DND-41 (cell line): ENCODE results near the gene CTBP1.

Source experiments
- ATAC-seq: fragments of 200-7000 bp; cut with Tn5 transposase; 3 replicates; pipeline ENCODE4 v1.9.1; 2021; ENCODE audit warnings: low read depth; ENCODE audit not compliant: insufficient read depth
- DNase-seq: peaks from one replicate; pipeline ENCODE4 v3.0.0-alpha.2; 2020
- H2AFZ ChIP-seq: 2 replicates; pipeline ENCODE4 v1.6.0; 2012; ENCODE audit warnings: low read depth, low read length
- H3K27ac ChIP-seq: 2 replicates; pipeline ENCODE4 v1.5.1; 2012; ENCODE audit warnings: low read length, inconsistent platforms
- H3K27me3 ChIP-seq: fragments of 200-600 bp; sonication (generic); 2 replicates; pipeline ENCODE4 v1.6.0; 2012; ENCODE audit warnings: low read length, mild to moderate bottlenecking, inconsistent platforms; ENCODE audit not compliant: insufficient read depth, poor library complexity
- H3K36me3 ChIP-seq: 2 replicates; pipeline ENCODE4 v1.5.1; 2012; ENCODE audit warnings: low read length, inconsistent platforms; ENCODE audit not compliant: insufficient read depth
- H3K4me1 ChIP-seq: 2 replicates; pipeline ENCODE4 v1.5.1; 2012; ENCODE audit warnings: mild to moderate bottlenecking, low read length; ENCODE audit not compliant: insufficient read depth
- H3K4me2 ChIP-seq: 2 replicates; pipeline ENCODE4 v1.6.0; 2012; ENCODE audit warnings: mild to moderate bottlenecking, moderate library complexity, low read length, inconsistent platforms; ENCODE audit not compliant: insufficient read depth
- H3K4me3 ChIP-seq, 2 experiments: fragments of 200-600 bp in 1 of 2; shearing (Covaris generic) in 1 of 2; 2 replicates each; pipeline ENCODE4 v1.5.1; 2012 to 2016; ENCODE audit warnings: inconsistent platforms in 2 of 2, low read length in 2 of 2, mild to moderate bottlenecking in 2 of 2, low read depth in 1 of 2, moderate library complexity in 1 of 2
- H3K79me2 ChIP-seq: 2 replicates; pipeline ENCODE4 v1.6.0; 2012; ENCODE audit warnings: low read length, inconsistent platforms; ENCODE audit not compliant: insufficient read depth
- H3K9ac ChIP-seq: 2 replicates; pipeline ENCODE4 v1.6.0; 2012; ENCODE audit warnings: low read depth, mild to moderate bottlenecking, inconsistent platforms, low read length, moderate library complexity
- H3K9me3 ChIP-seq: 2 replicates; pipeline ENCODE4 v1.5.1; 2012; ENCODE audit warnings: low read length, moderate library complexity, mild to moderate bottlenecking, inconsistent platforms; ENCODE audit not compliant: insufficient read depth, severe bottlenecking
- H4K20me1 ChIP-seq: 2 replicates; pipeline ENCODE4 v1.6.0; 2012; ENCODE audit warnings: low read length; ENCODE audit not compliant: insufficient read depth
- CTCF ChIP-seq: IDR thresholded peaks from 2 replicates; pipeline ENCODE4 v1.5.1; 2012; ENCODE audit warnings: borderline replicate concordance, low read length, moderate library complexity, mild to moderate bottlenecking; ENCODE audit not compliant: poor library complexity, severe bottlenecking; ENCODE audit errors: extremely low read depth
- EZH2 ChIP-seq: IDR thresholded peaks from 3 replicates; pipeline ENCODE4 v1.6.1; 2012; ENCODE audit warnings: borderline replicate concordance, low read depth, mild to moderate bottlenecking, moderate library complexity, low read length, inconsistent platforms; ENCODE audit not compliant: severe bottlenecking

CTBP1 gene

GRCh38 chr4:1236103-1236641 lies 12.8 kb downstream of the CTBP1 start:
- TF ChIP-seq EZH2 (no peak), CTCF (no peak)
- no peaks in the 10 kb centered on the region for H3K27me3 ChIP-seq
- H4K20me1 ChIP-seq: peaks cover 85% of the 10 kb centered on the region
- H3K9me3 ChIP-seq: no peaks in the 10 kb centered on the region
- no peak overlapping the region for H2AFZ ChIP-seq
- no peak overlapping the region for H3K9ac ChIP-seq
- H3K4me1 ChIP-seq: no peaks in the 10 kb centered on the region
- no peak for DNase-seq
- no peak for ATAC-seq
- H3K79me2 ChIP-seq: peaks cover 79% of the 10 kb centered on the region
- no peak overlapping the region for H3K27ac ChIP-seq
- H3K36me3 ChIP-seq: peaks cover 97% of the 10 kb centered on the region
- H3K4me2 ChIP-seq: no peak overlapping the region
- H3K4me3 ChIP-seq: no peak overlapping the region

- H3K4me1 ChIP-seq: no peaks in the 10 kb centered on the region
- DNase-seq: no peak
- H3K4me2 ChIP-seq: no peak overlapping the region
- H4K20me1 ChIP-seq: peaks cover 84% of the 10 kb centered on the region
- H3K9me3 ChIP-seq: no peaks in the 10 kb centered on the region
- TF ChIP-seq CTCF (no peak), EZH2 (no peak)
- no peaks in the 10 kb centered on the region for H3K27me3 ChIP-seq
- H3K27ac ChIP-seq: no peak overlapping the region
- peaks cover 77% of the 10 kb centered on the region for H3K79me2 ChIP-seq
- no peak overlapping the region for H3K4me3 ChIP-seq
- ATAC-seq: no peak
- peaks cover 97% of the 10 kb centered on the region for H3K36me3 ChIP-seq
- H2AFZ ChIP-seq: no peak overlapping the region
- H3K9ac ChIP-seq: no peak overlapping the region
Measured at GRCh38 chr4:1235381-1236102, 13.4 kb downstream of the CTBP1 start.

GRCh38 chr4:1234811-1235292 lies 14.1 kb downstream of the CTBP1 start:
- no peak overlapping the region for H3K27ac ChIP-seq
- no peak overlapping the region for H3K4me2 ChIP-seq
- no peaks in the 10 kb centered on the region for H3K27me3 ChIP-seq
- H3K9ac ChIP-seq: no peak overlapping the region
- ATAC-seq: no peak
- TF ChIP-seq CTCF (no peak), EZH2 (no peak)
- H3K4me1 ChIP-seq: no peaks in the 10 kb centered on the region
- no peak overlapping the region for H3K4me3 ChIP-seq
- peaks cover 100% of the 10 kb centered on the region for H3K36me3 ChIP-seq
- H3K9me3 ChIP-seq: no peaks in the 10 kb centered on the region
- no peak overlapping the region for H2AFZ ChIP-seq
- H3K79me2 ChIP-seq: peaks cover 79% of the 10 kb centered on the region
- H4K20me1 ChIP-seq: peaks cover 87% of the 10 kb centered on the region
- DNase-seq: no peak
